Measurements from ENCODE around the gene NELFCD.
"Not testable (repeated sequence)": the region's sequence is repeated elsewhere in the genome, so short reads cannot be mapped to it uniquely, and the experiment has no call there.

The NELFCD gene

DNA sequence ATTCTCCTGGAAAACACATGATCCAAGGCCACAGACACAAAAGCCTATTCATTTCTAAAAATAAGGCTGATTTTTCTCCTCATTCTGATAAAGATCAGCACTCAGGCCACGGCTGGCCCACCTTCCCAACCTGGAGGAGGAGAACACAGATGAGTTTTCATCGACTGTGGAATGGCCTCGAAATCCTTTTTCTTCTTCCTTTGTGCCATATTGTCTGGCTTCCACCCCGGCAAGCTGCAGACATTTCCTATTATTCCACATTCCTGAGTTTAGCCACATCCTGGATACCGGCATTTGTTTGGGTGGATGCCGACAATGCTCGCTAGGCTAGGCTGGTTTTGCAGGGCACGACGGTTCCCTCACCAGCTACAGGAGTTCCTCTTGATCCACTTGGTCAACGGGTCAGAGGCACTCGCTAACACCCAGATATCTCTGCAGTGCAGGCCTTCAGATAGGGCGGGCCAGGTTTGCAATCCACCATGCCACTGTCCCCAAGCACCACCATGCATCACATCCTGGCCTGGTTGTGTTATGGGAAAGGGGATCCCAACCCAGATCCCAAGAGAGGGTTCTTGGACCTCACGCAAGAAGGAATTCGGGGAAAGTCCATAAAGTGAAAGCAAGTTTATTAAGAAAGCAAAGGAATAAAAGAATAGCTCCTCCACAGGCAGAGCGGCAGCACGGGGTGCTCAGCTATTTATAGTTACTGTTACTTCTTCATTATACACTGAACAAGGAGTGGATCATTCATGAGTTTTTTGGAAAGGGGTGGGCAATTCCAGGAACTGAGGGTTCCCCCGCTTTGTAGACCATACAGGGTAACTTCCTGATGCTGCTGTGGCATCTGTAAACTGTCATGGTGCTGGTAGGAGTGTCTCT lies 30.2 kb downstream of the NELFCD start:
- DNase-seq, result no peak

DNA sequence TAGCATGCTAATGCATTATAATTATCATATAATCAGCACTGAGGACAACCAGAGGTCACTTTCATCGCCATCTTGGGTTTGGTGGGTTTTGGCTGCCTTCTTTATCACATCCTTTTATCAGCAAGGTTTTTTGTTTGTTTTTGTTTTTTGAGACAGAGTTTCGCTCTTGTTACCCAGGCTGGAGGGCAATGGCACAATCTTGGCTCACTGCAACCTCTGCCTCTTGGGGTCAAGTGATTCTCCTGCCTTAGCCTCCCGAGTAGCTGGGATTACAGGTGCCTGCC lies 30.8 kb downstream of the NELFCD start:
- DNase-seq, result not testable (repeated sequence)

DNA sequence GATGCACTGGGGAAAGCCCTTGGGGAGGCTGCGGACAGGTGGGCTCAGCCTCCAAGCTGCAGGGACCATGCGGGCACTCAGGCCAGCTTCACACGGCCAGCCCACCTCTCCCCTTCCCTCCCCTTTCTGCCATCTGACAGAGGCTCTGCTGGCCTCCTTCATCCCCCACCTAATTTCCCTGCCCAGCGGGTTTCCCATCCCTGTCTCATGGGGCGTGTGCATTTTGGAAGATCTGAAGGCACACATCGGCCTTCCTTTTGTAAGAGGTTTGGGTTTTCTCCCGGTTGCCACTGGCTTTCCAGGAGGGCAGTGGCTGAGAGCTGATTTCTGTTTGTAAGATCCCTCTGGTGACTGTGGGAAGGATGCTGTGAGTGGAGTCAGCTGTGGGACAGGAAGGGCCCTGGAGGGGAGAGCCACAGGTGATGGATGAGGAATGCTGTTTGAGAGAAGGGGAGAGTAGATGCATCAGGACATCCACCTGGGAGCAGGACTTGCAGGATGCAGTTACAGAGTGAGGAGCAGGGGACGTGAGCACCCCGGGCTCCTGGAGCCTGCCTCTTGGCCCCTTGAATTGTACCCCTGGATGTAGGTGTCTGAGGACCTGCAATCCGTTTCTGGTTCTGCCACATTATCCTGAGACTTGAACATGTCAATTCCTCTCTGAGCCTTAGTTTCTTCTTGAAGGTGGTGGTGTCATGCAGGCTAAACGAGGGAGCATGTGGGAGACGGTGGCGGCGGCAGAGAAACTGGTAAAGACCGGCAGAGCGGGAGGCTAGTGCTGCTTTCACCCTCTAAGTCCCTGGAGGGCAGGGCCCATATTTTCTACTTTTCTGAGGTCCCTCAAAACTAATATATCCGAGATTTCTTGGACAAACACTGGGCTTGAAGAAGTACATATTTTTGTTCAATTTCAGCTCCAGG lies 32.2 kb downstream of the NELFCD start:
- no peak for DNase-seq

DNA sequence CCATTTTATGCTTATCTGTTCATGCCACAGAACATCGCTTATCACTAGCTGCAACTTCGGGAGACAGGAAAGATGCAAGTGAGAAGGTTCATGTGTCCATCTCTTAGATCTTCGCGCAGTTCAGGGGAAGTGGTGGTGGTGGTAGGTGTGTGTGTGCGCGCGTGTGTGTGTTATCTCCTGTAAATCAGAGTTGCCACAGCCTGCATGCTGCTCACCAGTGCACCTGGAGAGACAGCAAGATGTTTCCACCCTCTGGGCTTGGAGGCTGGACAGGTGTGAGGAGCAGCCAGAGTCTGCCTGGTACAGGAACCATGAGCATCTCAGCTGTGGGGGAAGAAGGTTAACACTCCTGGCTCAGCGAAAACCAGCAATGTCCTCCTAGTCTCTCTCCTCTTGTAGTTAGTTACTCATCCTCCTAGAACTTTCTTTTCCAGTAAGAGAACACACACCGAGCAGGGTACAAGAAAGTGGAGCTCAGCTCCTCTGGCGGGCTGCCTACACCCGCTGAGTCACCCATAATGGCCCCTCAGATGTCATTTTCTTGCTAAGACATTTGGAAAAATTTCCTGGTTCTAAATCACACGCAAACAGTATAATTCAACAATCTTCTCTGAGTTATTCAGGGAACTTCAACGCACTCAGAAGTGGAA lies 33.0 kb downstream of the NELFCD start:
- no peak for DNase-seq

DNA sequence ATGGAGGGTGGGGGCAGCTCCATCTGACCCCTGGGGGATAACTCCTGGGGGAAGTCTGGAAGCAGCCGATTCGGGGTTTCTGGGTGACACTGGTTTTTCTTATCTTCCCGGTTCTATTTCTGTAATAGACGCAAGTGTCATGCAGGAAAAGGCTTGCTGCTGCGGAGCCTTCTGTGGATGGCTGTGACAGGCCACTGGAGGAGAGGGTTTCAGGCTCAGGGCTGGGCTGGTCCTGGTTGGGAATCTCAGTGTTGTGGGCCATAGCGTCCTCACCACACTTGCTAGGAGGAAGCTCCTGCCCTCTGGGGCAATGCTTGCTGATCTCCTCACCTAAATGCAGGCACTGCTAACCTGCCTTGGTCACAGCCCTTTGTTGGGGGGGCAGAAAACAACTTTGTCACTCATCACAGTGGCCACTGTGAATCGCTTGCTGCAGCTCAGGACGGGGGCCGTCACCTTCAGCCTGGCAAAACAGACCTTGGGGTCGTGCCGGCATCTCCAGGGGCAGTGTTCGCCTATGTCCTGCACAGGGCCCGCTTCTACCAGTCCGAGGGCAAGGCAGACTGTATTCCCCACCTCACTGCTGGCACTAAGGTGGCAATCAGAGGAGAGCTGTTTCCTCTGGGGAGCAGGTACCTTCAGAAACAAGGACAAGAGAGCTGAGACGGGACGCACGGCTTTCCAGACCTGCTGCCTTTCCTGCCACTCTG lies 33.8 kb downstream of the NELFCD start:
- no peak for DNase-seq

DNA sequence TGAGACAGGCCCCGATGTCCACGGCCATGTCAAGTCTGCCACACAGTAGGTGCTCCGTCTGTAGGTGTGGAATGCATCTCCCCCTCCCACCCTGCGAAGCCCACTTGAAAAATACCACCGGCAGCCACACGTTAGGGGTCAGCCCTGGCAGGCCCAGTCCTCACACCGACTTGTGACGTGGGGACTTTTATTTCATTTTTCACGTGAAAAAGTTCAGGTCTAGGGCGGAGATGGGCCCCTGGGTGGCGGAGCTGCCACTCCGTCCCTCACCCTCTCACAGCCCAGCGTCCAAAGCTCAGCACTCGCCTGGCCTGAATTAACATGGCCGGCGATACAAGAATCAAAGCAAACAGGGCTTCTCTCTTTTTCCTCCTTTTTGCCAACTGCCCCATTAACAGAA lies 34.4 kb downstream of the NELFCD start:
- DNase-seq, result no peak

DNA sequence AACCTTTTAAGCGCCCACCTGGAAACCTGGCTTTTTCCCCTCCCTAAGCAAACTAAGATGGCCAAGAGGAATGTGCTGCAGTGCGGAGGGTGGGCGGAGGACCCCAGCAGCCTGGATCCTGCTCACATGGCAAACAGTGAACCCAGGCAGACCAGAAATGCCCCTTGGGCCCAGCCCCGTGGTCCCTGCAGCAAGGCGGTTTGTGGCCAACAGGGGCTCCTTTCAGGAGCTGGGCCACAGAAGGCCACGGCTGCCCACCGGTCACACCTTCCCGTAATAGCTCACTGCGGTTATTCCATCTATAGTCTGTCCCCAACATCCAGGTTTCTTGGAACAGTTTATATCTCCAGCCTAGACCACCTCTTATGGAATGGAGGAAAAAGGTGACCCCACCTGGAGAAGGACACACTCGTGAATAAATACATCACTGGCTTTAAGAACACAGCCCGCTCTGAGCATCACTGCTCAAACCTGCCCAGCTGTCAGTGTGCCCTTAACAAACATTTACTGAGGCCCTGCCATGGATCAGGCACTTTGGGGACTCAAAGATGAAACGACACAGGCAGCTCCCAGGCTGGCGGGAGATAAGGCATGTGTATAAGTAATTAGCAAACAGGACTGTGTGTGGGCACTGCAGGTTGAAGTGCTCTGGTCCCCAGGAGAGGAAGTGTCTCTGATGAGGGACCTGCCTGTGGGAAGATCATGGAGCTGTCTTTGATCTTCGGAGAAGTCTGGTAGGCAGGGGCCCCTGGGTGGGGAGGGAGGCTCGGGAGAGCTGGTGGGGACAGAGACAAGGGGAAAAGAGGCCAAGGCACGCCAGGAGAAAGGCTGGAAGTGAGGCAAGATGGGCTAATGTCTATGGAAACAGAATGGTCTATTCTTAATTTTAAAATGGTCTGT lies 35.0 kb downstream of the NELFCD start:
- DNase-seq, result no peak

DNA sequence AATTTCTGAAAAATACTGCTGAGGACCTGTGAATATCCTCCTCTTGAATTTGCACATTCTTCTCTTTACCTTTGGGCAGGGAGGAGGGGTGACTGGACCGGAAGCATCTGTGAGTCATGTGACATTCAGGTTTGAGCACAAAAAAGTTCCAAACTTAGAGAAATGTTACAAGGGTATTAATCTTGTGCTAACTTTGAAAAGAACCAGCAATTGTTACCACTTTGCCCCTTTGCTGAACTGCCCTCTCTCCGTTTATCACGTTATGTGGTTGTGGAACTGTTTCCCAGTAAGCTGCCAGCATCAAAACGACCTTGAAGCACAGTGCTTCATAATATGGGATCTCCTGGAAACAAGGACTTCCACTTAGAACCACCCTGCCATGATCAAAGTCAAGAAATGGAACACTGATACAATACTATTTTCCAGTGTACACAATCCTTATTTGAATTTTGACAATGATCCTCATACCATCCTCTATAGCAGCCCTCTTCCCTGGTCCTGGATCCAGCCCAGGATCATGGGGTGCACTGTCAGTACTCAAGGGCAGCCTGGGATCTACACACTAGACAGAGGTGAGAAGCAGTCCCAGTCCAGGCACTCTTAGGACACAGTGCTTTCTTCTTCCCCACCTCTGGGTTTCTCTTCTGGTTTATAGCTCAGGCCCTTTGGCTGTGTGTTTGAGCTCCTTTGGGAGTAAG lies 35.9 kb downstream of the NELFCD start:
- no peak for DNase-seq

DNA sequence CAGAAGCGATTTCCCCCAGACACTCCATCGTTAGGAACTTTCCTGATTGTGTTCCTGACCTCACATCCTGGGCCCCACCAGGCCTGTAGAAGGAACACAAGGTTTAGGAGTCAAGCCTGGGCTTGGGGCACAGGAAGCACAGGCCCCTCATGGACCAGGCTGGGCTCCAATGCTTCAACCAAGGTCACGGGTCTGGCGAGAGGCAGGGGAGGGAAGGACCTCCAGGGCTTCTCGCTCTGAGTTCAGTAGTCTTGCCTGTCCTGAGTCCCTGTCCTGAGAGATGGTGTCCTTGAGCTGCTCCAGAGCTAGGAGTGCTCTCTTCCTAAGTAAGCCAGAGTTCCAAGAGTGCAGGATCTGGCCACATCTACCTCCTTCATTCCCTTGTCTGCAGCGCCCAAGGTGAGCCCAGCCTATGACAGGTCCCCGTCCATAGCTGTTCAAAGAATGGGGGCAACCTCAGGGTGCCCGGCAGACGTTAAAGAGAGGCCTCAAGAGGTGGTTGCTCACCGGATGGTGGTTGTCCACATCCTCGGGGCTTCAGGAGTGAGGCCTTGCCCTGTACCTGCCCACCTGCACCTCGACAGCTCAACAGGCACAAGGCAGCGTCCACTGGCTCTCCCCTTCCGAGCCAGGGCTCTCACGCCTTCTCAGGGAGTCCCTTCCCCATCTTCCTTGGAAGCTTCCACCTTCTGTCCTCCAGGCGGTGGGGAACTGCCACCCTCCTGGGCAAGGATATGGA lies 36.6 kb downstream of the NELFCD start:
- DNase-seq, result no peak

DNA sequence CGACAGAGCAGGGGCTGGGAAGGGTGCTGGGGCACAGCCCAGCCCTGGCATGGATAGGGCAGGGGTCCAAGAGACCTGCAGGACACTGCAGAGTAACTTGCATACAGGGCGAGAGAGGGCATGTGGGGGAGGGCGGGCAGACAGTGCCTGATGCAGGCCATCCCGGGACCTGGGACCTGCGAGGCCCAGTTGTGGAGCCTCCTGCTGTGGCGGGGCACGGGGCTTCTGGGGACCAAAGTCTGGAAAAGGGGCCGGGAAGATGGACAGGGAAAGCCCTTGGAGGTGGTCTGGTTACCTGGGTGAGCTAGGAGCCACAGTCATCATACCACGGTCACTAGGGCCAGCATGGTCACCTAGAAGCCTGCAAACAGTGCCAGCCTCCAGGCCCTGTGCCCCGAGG lies 37.8 kb downstream of the NELFCD start:
- no peak for DNase-seq

DNA sequence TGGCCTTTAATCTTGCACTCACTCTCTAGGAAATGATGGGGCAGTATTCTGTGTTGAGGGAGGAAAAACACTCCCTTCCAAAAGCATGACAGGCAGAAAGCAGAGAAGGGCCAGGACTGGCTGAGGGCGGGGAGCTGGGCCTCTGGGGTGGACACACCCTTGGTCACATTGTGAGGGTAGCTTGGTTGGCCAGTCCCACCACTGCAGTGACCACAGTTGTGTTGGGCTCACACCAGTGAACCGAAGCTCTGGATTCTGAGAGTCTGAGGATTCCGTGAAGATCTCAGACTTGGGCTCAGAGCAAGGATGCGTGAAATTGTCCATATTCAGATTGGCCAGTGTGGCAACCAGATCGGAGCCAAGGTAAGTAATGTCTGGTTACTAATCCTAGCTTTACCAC lies 38.2 kb downstream of the NELFCD start, which contains the start of gene TUBB1:
TUBB1 (plus strand) TSS at position 213 of the 400 bp plus-strand sequence; CDS start at position 307, 94 bp downstream.
- DNase-seq, result no peak

DNA sequence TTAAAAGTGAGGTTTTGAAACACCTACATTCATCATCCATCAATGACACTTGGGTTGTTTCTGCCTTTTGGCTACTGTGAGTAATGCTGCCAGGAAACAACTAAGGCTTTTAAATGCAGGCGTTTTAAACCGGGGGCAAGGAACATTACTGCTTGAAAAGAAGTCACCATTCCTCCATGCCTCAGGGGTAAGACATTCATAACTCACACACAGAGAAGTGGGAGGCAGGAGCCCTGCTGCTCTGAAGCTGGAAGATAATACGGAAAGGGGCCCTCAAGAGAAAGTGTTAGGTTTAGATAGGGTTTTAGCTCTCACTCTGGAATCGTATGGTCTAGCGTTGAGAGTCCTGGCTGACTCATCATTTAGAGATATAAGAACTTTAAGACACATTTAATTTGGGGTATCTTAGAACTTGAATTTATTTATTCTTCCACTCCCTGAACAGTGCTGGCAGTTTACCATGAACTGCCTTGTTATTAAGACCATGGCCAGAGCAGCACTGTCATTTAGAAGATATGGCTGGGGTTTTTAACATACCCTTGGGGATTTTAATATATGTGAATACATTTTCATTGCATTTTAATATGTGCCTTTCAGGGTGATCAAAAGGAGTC lies 40.0 kb downstream of the NELFCD start:
- DNase-seq, result no peak

DNA sequence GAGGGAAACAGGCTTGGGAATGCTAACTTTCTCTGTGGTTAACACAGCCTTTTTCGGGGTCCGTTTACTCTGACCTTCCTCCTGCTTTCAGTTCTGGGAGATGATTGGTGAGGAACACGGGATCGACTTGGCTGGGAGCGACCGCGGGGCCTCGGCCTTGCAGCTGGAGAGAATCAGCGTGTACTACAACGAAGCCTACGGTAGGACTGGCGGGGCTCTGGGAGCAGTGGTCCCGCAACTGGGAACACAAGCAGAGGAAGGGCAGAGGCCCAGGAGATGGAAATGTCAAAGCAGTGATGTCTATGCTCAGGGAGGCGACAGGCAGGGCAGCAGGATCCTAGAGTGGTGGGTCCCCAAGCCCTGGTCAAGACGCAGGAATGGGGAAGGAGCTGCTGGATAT lies 41.7 kb downstream of the NELFCD start:
- no peak for DNase-seq

DNA sequence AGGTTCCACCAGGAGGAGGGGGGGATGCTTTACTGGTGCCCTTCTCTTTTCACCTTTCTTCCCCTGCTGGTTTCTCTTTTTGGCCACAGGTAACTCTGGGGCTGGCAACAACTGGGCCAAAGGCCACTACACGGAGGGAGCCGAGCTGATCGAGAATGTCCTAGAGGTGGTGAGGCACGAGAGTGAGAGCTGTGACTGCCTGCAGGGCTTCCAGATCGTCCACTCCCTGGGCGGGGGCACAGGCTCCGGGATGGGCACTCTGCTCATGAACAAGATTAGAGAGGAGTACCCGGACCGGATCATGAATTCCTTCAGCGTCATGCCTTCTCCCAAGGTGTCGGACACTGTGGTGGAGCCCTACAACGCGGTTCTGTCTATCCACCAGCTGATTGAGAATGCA lies 42.6 kb downstream of the NELFCD start:
- no peak for DNase-seq

DNA sequence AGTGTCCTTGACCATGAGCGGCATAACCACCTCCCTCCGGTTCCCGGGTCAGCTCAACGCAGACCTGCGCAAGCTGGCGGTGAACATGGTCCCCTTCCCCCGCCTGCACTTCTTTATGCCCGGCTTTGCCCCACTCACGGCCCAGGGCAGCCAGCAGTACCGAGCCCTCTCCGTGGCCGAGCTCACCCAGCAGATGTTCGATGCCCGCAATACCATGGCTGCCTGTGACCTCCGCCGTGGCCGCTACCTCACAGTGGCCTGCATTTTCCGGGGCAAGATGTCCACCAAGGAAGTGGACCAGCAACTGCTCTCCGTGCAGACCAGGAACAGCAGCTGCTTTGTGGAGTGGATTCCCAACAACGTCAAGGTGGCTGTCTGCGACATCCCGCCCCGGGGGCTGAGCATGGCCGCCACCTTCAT lies 43.1 kb downstream of the NELFCD start:
- DNase-seq, result no peak

DNA sequence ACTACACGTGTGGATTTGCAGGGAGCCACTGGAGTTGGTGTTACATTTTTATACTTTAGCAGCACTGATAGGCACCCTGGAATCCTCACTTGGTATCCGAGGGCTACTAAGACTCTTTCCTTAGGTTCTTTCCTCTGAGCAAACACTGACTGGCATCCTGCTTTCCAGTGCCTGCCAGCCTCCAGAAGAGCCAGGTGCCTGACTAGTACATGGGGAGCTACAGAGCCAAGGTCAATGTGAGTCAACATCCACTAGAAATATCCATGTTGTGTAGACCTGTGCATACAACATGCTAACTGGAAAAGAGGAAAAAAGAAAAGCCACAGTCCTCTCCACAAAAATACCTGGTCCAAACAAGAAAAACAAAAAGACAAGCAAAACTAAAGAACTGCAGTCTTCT lies 44.0 kb downstream of the NELFCD start:
- DNase-seq, result no peak

DNA sequence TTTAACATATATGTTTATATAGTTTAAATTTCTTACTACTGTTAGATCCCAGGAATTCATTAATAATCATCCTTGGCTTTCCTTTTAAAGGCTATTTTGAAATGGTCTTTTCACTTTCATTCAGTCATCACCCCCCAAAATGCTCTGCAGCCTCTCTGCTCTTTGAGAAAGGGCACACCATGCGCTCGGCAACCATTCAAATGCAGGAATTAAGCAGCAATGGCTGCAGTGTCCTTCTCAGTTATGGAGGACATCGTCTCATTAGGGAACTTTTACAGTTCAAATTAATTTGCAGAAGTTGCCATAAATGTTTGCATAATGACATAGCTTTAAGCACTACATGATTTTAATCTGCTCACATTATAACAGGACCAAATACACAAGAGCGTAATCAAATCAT lies 44.5 kb downstream of the NELFCD start:
- no peak for DNase-seq

DNA sequence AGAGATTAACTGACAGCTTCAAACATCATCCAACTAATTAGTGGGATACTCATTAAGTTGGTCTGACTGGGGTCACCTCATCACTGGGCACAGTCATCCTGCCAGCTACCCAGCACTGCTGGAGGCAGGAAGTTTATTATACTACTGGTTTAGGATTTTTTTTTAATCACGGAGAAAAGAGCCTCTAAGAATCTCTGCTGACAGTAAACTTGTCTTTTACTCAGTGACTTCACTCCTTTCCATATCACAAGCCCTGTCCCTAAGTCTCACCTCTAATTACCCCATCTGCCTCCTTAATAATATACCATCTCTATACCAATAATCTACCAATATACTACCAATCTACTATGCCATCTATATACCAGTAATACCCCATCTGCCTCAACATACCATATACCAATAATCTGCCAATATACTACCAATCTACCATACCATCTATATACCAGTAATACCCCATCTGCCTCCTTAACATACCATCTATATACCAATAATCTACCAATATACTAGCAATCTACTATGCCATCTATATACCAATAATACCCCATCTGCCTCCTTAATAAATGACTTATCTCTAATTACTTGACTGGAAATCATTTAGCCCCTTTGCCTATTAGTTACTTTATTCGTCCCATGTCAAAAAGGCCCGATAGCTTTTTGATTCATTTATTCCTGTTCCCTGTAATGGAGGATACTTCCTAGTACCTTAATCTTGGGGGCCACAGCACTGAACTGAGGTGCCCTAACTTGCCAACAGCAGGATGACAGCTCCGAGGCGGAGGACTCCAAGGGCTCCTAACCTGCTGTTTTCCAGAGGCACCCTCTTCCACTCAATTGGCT lies 46.1 kb downstream of the NELFCD start:
- DNase-seq, result no peak

DNA sequence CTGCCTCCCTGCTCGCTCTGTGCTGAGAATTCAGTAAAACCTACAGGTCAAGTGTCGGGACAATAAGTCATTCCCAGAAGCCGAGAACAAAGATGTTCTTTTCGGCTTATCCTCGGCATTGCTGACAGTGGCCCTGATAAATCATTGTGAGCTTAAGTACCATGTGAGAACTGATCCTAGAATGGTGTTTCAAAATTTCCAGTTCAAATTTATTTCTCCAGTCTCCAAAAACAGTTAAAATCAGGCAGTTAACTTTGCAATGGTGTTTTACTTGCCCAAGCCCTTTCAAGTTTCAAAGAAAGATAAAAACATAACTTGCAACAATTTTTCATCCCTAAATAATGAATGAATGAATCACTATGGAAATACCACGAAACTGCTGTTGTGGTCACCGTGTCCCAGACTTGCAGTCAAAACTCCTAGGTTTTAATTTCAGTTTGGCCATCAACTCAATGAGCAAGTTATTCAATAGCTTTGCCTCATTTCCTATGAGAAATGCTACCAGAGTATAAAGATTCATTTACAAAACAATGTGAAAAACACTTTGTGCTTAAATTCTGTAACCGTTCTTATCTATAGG lies 46.8 kb downstream of the NELFCD start:
- no peak for DNase-seq
